H9 (cell line): ENCODE results near the gene LETM1. TPM values are rescaled to one million over a fixed set of nuclear protein-coding genes. Genes with fewer than 3 reads are reported as not detected.

Source experiments
- DNase-seq: peaks from one replicate; pipeline ENCODE4 v3.0.0-alpha.2; 2017
- H2AFZ ChIP-seq: one replicate; pipeline ENCODE4 v1.6.1; 2013; ENCODE audit warnings: mild to moderate bottlenecking, low read length, control low read depth, moderate library complexity
- H2AK5ac ChIP-seq: 2 replicates; pipeline ENCODE4 v1.6.1; 2013; ENCODE audit warnings: low read length, control low read depth, mixed read lengths; ENCODE audit not compliant: insufficient read length
- H2BK120ac ChIP-seq: one replicate; pipeline ENCODE4 v1.6.1; 2013; ENCODE audit warnings: low read depth, mild to moderate bottlenecking, low read length, control low read depth, inconsistent platforms; ENCODE audit not compliant: poor library complexity, severe bottlenecking
- H2BK12ac ChIP-seq: 2 replicates; pipeline ENCODE4 v1.6.1; 2013; ENCODE audit warnings: low read length, control low read depth, mixed read lengths, low read depth; ENCODE audit not compliant: insufficient read length
- H2BK15ac ChIP-seq: 2 replicates; pipeline ENCODE4 v1.6.1; 2013; ENCODE audit warnings: low read depth, low read length, control low read depth
- H2BK20ac ChIP-seq: one replicate; pipeline ENCODE4 v1.6.1; 2013; ENCODE audit warnings: low read depth, mild to moderate bottlenecking, low read length, control low read depth, inconsistent platforms; ENCODE audit not compliant: poor library complexity, severe bottlenecking
- H2BK5ac ChIP-seq: 2 replicates; pipeline ENCODE4 v1.6.1; 2013; ENCODE audit warnings: low read length, control low read depth, mixed read lengths; ENCODE audit not compliant: insufficient read length
- H3K14ac ChIP-seq: 2 replicates; pipeline ENCODE4 v1.6.1; 2013; ENCODE audit warnings: low read length, control low read depth; ENCODE audit not compliant: insufficient read depth
- H3K18ac ChIP-seq: 2 replicates; pipeline ENCODE4 v1.6.1; 2013; ENCODE audit warnings: low read depth, mild to moderate bottlenecking, mixed read lengths, low read length, control low read depth; ENCODE audit not compliant: insufficient read length
- H3K23ac ChIP-seq: 2 replicates; pipeline ENCODE4 v1.6.1; 2013; ENCODE audit warnings: low read length, control low read depth, mixed read lengths, low read depth; ENCODE audit not compliant: insufficient read length
- H3K23me2 ChIP-seq: 2 replicates; pipeline ENCODE4 v1.6.1; 2013; ENCODE audit warnings: low read depth, mild to moderate bottlenecking, mixed read lengths, low read length, control low read depth; ENCODE audit not compliant: insufficient read length, poor library complexity, severe bottlenecking
- H3K27ac ChIP-seq: 2 replicates; pipeline ENCODE4 v1.5.1; 2013; ENCODE audit warnings: low read length, control low read depth, mixed read lengths, low read depth; ENCODE audit not compliant: insufficient read length
- H3K27me3 ChIP-seq: 2 replicates; pipeline ENCODE4 v1.6.1; 2013; ENCODE audit warnings: low read length, control low read depth, inconsistent platforms; ENCODE audit not compliant: insufficient read depth
- H3K4ac ChIP-seq: 2 replicates; pipeline ENCODE4 v1.6.1; 2013; ENCODE audit warnings: low read depth, mild to moderate bottlenecking, control low read depth, inconsistent platforms, low read length, moderate library complexity
- H3K4me1 ChIP-seq: 2 replicates; pipeline ENCODE4 v1.6.1; 2013; ENCODE audit warnings: low read length, control low read depth, inconsistent platforms; ENCODE audit not compliant: insufficient read depth
- H3K4me2 ChIP-seq: 2 replicates; pipeline ENCODE4 v1.6.1; 2013; ENCODE audit warnings: low read length, control low read depth, mixed read lengths; ENCODE audit not compliant: insufficient read length, insufficient read depth
- H3K56ac ChIP-seq: 2 replicates; pipeline ENCODE4 v1.6.1; 2013; ENCODE audit warnings: low read depth, mild to moderate bottlenecking, mixed read lengths, low read length, control low read depth; ENCODE audit not compliant: insufficient read length
- H3K79me1 ChIP-seq: 2 replicates; pipeline ENCODE4 v1.6.1; 2013; ENCODE audit warnings: low read depth, mild to moderate bottlenecking, moderate library complexity, low read length, control low read depth, inconsistent platforms; ENCODE audit not compliant: insufficient read depth, poor library complexity, severe bottlenecking
- H3K79me2 ChIP-seq: 2 replicates; pipeline ENCODE4 v1.6.1; 2013; ENCODE audit warnings: low read length, control low read depth, inconsistent platforms; ENCODE audit not compliant: insufficient read depth
- H3K9ac ChIP-seq: 2 replicates; pipeline ENCODE4 v1.6.1; 2013; ENCODE audit warnings: low read length, control low read depth, mixed read lengths; ENCODE audit not compliant: insufficient read length; ENCODE audit errors: extremely low read depth
- H3K9me3 ChIP-seq: one replicate; pipeline ENCODE4 v1.6.1; 2013; ENCODE audit warnings: low read depth, low read length, inconsistent platforms; ENCODE audit not compliant: control insufficient read depth
- H3T11ph ChIP-seq: one replicate; pipeline ENCODE4 v1.6.1; 2013; ENCODE audit warnings: mild to moderate bottlenecking, low read length, control low read depth, inconsistent platforms
- H4K20me1 ChIP-seq: one replicate; pipeline ENCODE4 v1.6.1; 2013; ENCODE audit not compliant: control insufficient read depth, insufficient read length, insufficient read depth
- H4K5ac ChIP-seq: 2 replicates; pipeline ENCODE4 v1.6.1; 2013; ENCODE audit warnings: low read depth, mild to moderate bottlenecking, mixed read lengths, low read length, control low read depth; ENCODE audit not compliant: insufficient read length
- H4K8ac ChIP-seq: replicated peaks from 2 replicates; pipeline ENCODE4 v1.6.1; 2013; ENCODE audit warnings: low read length, control low read depth, mixed read lengths, low read depth; ENCODE audit not compliant: insufficient read length
- H4K91ac ChIP-seq: 2 replicates; pipeline ENCODE4 v1.6.1; 2013; ENCODE audit warnings: low read depth, mild to moderate bottlenecking, moderate library complexity, mixed read lengths, low read length, control low read depth; ENCODE audit not compliant: insufficient read length
- H3K27ac Mint-ChIP-seq, 3 experiments: 2 replicates in 2 of 3; 3 replicates in 1 of 3; pipeline ENCODE4 v1.8.0; 2020 to 2021; ENCODE audit warnings: mixed read lengths in 3 of 3, mild to moderate bottlenecking in 1 of 3, moderate library complexity in 1 of 3
- H3K27me3 Mint-ChIP-seq: 2 replicates; pipeline ENCODE4 v1.8.0; 2021; ENCODE audit warnings: low read depth, mild to moderate bottlenecking, moderate library complexity, mixed read lengths
- H3K36me3 Mint-ChIP-seq, 3 experiments: 2 replicates in 2 of 3; 3 replicates in 1 of 3; pipeline ENCODE4 v1.8.0; 2020 to 2021; ENCODE audit warnings: low read depth in 3 of 3, mixed read lengths in 3 of 3; ENCODE audit not compliant: insufficient read depth in 1 of 3
- H3K4me1 Mint-ChIP-seq, 2 experiments: 2 replicates each; pipeline ENCODE4 v1.8.0; 2020; ENCODE audit warnings: mixed read lengths in 2 of 2
- H3K4me3 Mint-ChIP-seq, 2 experiments: 2 replicates in 1 of 2; 3 replicates in 1 of 2; pipeline ENCODE4 v1.8.0; 2020 to 2021; ENCODE audit warnings: mild to moderate bottlenecking in 2 of 2, mixed read lengths in 2 of 2, moderate library complexity in 1 of 2
- H3K9me3 Mint-ChIP-seq, 2 experiments: 2 replicates in 1 of 2; 3 replicates in 1 of 2; pipeline ENCODE4 v1.8.0; 2020; ENCODE audit warnings: mild to moderate bottlenecking in 2 of 2, mixed read lengths in 2 of 2, moderate library complexity in 1 of 2
- CTCF ChIP-seq: fragments of 200-600 bp; sonication (generic); conservative IDR thresholded peaks from 3 replicates; pipeline ENCODE4 v1.8.0; 2021; ENCODE audit warnings: antibody characterized with exemption, mild to moderate bottlenecking
- WGBS: extraction: QIAGEN DNeasy Blood & Tissue Kit; methylation state at CpG from one replicate; pipeline ENCODE4 v1.1.7; 2013; ENCODE audit warnings: missing lambda C conversion rate, low lambda C conversion rate, mixed read lengths; ENCODE audit not compliant: insufficient read length; ENCODE audit errors: extremely low coverage; 5-methylcytosine and 5-hydroxymethylcytosine counted together
- total RNA-seq: library from RNA; stranded (reverse); gene quantifications from 2 replicates; pipeline ENCODE4 v1.2.1, GENCODE V29; 2021

Gene LETM1
- total RNA-seq, 1 experiment from 2014 or later = 43.4 TPM

DNA sequence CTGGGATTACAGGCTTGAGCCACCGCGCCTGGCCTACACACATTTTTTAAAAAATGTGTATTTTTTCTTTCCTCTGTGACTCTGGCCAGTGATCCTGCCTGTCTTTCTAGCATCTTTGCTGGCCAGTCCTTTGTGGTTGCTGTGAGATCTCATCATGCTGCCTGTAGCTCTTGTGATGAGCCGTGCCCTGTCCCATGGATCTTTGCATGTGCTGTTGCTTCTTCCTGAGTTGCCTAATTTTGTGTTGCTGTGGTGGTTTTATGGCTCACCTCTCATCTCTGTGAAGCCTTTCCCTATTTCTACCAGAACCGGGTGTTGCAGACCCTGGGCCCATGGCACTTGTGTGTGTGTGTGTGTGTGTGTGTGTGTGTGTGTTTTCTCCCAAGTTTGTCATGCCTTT is 23.5 kb upstream of the LETM1 start:
- Histone ChIP-seq H2BK120ac (no peak overlapping the region), H4K8ac (no peak overlapping the region), H3K14ac (no peak overlapping the region), H4K91ac (no peak overlapping the region), H3T11ph (no peak overlapping the region), H2AK5ac (no peak overlapping the region), H2BK5ac (no peak overlapping the region), H3K79me2 (peaks cover 42% of the 10 kb centered on the region; the same call in 1 of the 2 replicates), H3K4me1 (no peaks in the 10 kb centered on the region; the same call in 1 of the 2 replicates), H2BK20ac (peak overlapping the region; percentile 1), H4K20me1 (no peaks in the 10 kb centered on the region), H3K27ac (no peak overlapping the region), H3K9me3 (no peaks in the 10 kb centered on the region), H3K18ac (no peak overlapping the region), H2BK15ac (no peak overlapping the region), H3K56ac (no peak overlapping the region), H3K79me1 (peaks cover 24% of the 10 kb centered on the region), H3K4ac (no peak overlapping the region), H3K4me2 (no peak overlapping the region), H3K9ac (no peak overlapping the region), H2BK12ac (no peak overlapping the region), H3K23me2 (no peaks in the 10 kb centered on the region), H3K27me3 (no peaks in the 10 kb centered on the region), H4K5ac (no peak overlapping the region), H3K23ac (no peak overlapping the region), H2AFZ (no peak overlapping the region)
- peaks cover 4 to 7% (median 5%) of the 10 kb centered on the region in 3 experiments; a peak in 4 of 7 replicates for H3K36me3 Mint-ChIP-seq
- H3K27ac Mint-ChIP-seq = peak overlapping the region in 1 of 3 experiments; percentile 13; a peak in 1 of 7 replicates
- no peaks in the 10 kb centered on the region for H3K9me3 Mint-ChIP-seq
- no peak overlapping the region for H3K4me3 Mint-ChIP-seq
- H3K4me1 Mint-ChIP-seq = peaks cover 13 to 24% of the 10 kb centered on the region in 2 experiments; a peak in 3 of 4 replicates
- DNase-seq = no peak
- WGBS = no CpG with 5 or more reads among the region's 4 CpGs
- no peaks in the 10 kb centered on the region for H3K27me3 Mint-ChIP-seq
- no peak for TF ChIP-seq CTCF
